K562 (cell line): ENCODE data around the gene C6orf89. TPM values are rescaled to one million over a fixed set of nuclear protein-coding genes. Genes with fewer than 3 reads are reported as not detected.
A peak's percentile ranks its signal among the peaks of the same experiment; 100 is the strongest.

Experiments
- C11orf30 ChIP-seq: fragments of 450-650 bp; IDR thresholded peaks from 2 replicates; pipeline ENCODE4 v1.6.1; 2016; ENCODE audit warnings: low read depth, mild to moderate bottlenecking
- HIVEP1 ChIP-seq: fragments of 250-450 bp; sonication (Bioruptor Pico); IDR thresholded peaks from 2 replicates; pipeline ENCODE4 v1.4.0; 2020; ENCODE audit warnings: mild to moderate bottlenecking
- MYC ChIP-seq, 2 experiments: fragments of 250-450 bp in 1 of 2; sonication (Bioruptor Pico) in 1 of 2; IDR thresholded peaks; 2 replicates each; pipeline versions ENCODE4 v1.5.1 to v1.6.1; 2012 to 2021; ENCODE audit warnings: low read depth in 2 of 2, borderline replicate concordance in 1 of 2, improper control_type of control experiment in 1 of 2, low read length in 1 of 2, mild to moderate bottlenecking in 1 of 2, moderate library complexity in 1 of 2
- NR2C1 ChIP-seq, 2 experiments: fragments of 450-650 bp; IDR thresholded peaks; 2 replicates each; pipeline ENCODE4 v1.6.1; 2017; ENCODE audit warnings: mild to moderate bottlenecking in 2 of 2, antibody characterized with exemption in 1 of 2, inconsistent platforms in 1 of 2, missing compliant biosample characterization in 1 of 2, missing genetic modification characterization in 1 of 2
- NR2F6 ChIP-seq: fragments of 450-650 bp; formaldehyde crosslinking; IDR thresholded peaks from 2 replicates; pipeline ENCODE4 v1.4.0; 2020; ENCODE audit warnings: mild to moderate bottlenecking
- NR3C1 ChIP-seq: sonication (generic); formaldehyde crosslinking; IDR thresholded peaks from 2 replicates; pipeline ENCODE4 v1.8.1; 2022; ENCODE audit warnings: missing genetic modification reagents
- RBM34 ChIP-seq: fragments of 200-400 bp; formaldehyde crosslinking; IDR thresholded peaks from 2 replicates; pipeline ENCODE4 v1.6.1; 2018; ENCODE audit warnings: low read length, borderline replicate concordance; ENCODE audit not compliant: insufficient read depth
- ZBED1 ChIP-seq: IDR thresholded peaks from 2 replicates; pipeline ENCODE4 v1.6.1; 2014
- ZBTB17 ChIP-seq: fragments of 450-650 bp; formaldehyde crosslinking; IDR thresholded peaks from 2 replicates; pipeline ENCODE4 v1.4.0; 2020; ENCODE audit warnings: mild to moderate bottlenecking
- ZNF165 ChIP-seq: fragments of 250-450 bp; sonication (Bioruptor Pico); IDR thresholded peaks from 2 replicates; pipeline ENCODE4 v1.4.0; 2020; ENCODE audit warnings: borderline replicate concordance
- ZNF707 ChIP-seq: fragments of 250-450 bp; sonication (Bioruptor Pico); conservative IDR thresholded peaks from 2 replicates; pipeline ENCODE4 v1.8.0; 2022; ENCODE audit warnings: inconsistent platforms, mild to moderate bottlenecking, moderate library complexity
- polyA plus RNA-seq, 8 experiments: library from polyadenylated mRNA; depleted of rRNA in 4 of 8; stranded (reverse) in 5 of 8; unstranded in 3 of 8; fragments of >200 nt; fragmentation: Nextera tagmentation in 2 of 8; fragmentation: Illumina TruSeq in 1 of 8; extraction: Ambion mirVana in 2 of 8; extraction: Trizol in 1 of 8; gene quantifications; 2 replicates each; pipeline versions ENCODE4 v1.2.1 to v1.2.3, GENCODE V29; 2011 to 2014; ENCODE audit warnings: inconsistent platforms in 1 of 8, missing spikeins in 1 of 8
- total RNA-seq, 7 experiments: library from RNA; depleted of rRNA in 6 of 7; stranded (reverse); fragments of >200 nt in 6 of 7; fragmentation: Illumina TruSeq in 2 of 7; extraction: Trizol in 2 of 7; gene quantifications; 2 replicates each; pipeline versions ENCODE4 v1.2.1 to v1.2.3, GENCODE V29; 2011 to 2021; ENCODE audit warnings: low replicate concordance in 1 of 7
- TF ChIP-seq, protein P1 (sequence below): fragments of 250-450 bp; sonication (Bioruptor Pico); IDR thresholded peaks from 2 replicates; pipeline ENCODE4 v1.4.0; 2020; ENCODE audit warnings: mild to moderate bottlenecking, moderate library complexity
- TF ChIP-seq, protein P2 (sequence below): fragments of 450-650 bp; formaldehyde crosslinking; IDR thresholded peaks from 2 replicates; pipeline ENCODE4 v1.4.0; 2020; ENCODE audit warnings: mild to moderate bottlenecking
- TF ChIP-seq, protein P3 (sequence below): fragments of 450-650 bp; IDR thresholded peaks from 2 replicates; pipeline ENCODE4 v1.6.1; 2017; ENCODE audit warnings: antibody characterized with exemption, mild to moderate bottlenecking
- TF ChIP-seq, protein P4 (sequence below): fragments of 250-450 bp; sonication (Bioruptor Pico); IDR thresholded peaks from 2 replicates; pipeline ENCODE4 v1.5.1; 2021; ENCODE audit warnings: mild to moderate bottlenecking
- TF ChIP-seq, protein P5 (sequence below): sonication (generic); formaldehyde crosslinking; IDR thresholded peaks from 2 replicates; pipeline ENCODE4 v1.4.0; 2020; ENCODE audit warnings: mild to moderate bottlenecking, missing genetic modification reagents

Gene C6orf89
- total and polyA plus RNA-seq, 9 of the 15 experiments (the other 6 are each of a cell fraction or from before 2014, with no cell fraction given) = 35.2 to 111 (median 58.5) TPM

DNA sequence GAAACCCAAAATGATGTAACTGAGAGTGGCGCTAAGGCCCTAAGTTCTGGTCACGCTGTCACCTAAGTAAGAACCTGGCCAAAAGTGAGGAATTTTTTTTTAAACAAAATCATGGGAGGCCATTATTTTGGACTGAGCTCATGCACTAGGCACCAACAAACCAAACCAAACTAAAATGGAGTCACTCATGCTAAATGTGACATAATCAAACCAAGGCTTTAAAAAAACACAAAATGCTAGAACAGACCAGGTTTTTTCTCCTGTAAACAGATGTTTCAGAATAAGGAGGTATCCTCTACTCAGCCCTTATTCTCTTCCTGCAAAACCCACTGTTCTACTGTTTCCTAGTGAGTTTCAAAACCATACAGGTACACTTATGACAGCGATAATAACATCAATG lies 1.1 kb upstream of the C6orf89 start (continued):
- peak; percentile 58; the same call in 1 of the 2 replicates for TF ChIP-seq ZNF707 (CRISPR knock-in tag)
- TF ChIP-seq, protein P1, sequence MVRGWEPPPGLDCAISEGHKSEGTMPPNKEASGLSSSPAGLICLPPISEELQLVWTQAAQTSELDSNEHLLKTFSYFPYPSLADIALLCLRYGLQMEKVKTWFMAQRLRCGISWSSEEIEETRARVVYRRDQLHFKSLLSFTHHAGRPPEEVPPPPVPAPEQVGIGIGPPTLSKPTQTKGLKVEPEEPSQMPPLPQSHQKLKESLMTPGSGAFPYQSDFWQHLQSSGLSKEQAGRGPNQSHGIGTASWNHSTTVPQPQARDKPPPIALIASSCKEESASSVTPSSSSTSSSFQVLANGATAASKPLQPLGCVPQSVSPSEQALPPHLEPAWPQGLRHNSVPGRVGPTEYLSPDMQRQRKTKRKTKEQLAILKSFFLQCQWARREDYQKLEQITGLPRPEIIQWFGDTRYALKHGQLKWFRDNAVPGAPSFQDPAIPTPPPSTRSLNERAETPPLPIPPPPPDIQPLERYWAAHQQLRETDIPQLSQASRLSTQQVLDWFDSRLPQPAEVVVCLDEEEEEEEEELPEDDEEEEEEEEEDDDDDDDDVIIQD = peak; percentile 70; the same call in 1 of the 2 replicates
- TF ChIP-seq MYC (IDR thresholded peaks at IDR 0.05; ENCODE audit: low read depth, low read length) = no peak
- peak; percentile 77; the same call in 1 of the 2 replicates for TF ChIP-seq MYC (CRISPR knock-in tag; IDR thresholded peaks at IDR 0.05; ENCODE audit: borderline replicate concordance, low read depth)
- no peak for TF ChIP-seq NR2F6
- no peak for TF ChIP-seq C11orf30
- TF ChIP-seq, protein P2, sequence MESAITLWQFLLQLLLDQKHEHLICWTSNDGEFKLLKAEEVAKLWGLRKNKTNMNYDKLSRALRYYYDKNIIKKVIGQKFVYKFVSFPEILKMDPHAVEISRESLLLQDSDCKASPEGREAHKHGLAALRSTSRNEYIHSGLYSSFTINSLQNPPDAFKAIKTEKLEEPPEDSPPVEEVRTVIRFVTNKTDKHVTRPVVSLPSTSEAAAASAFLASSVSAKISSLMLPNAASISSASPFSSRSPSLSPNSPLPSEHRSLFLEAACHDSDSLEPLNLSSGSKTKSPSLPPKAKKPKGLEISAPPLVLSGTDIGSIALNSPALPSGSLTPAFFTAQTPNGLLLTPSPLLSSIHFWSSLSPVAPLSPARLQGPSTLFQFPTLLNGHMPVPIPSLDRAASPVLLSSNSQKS (CRISPR knock-in tag) = no peak
- TF ChIP-seq, protein P3, sequence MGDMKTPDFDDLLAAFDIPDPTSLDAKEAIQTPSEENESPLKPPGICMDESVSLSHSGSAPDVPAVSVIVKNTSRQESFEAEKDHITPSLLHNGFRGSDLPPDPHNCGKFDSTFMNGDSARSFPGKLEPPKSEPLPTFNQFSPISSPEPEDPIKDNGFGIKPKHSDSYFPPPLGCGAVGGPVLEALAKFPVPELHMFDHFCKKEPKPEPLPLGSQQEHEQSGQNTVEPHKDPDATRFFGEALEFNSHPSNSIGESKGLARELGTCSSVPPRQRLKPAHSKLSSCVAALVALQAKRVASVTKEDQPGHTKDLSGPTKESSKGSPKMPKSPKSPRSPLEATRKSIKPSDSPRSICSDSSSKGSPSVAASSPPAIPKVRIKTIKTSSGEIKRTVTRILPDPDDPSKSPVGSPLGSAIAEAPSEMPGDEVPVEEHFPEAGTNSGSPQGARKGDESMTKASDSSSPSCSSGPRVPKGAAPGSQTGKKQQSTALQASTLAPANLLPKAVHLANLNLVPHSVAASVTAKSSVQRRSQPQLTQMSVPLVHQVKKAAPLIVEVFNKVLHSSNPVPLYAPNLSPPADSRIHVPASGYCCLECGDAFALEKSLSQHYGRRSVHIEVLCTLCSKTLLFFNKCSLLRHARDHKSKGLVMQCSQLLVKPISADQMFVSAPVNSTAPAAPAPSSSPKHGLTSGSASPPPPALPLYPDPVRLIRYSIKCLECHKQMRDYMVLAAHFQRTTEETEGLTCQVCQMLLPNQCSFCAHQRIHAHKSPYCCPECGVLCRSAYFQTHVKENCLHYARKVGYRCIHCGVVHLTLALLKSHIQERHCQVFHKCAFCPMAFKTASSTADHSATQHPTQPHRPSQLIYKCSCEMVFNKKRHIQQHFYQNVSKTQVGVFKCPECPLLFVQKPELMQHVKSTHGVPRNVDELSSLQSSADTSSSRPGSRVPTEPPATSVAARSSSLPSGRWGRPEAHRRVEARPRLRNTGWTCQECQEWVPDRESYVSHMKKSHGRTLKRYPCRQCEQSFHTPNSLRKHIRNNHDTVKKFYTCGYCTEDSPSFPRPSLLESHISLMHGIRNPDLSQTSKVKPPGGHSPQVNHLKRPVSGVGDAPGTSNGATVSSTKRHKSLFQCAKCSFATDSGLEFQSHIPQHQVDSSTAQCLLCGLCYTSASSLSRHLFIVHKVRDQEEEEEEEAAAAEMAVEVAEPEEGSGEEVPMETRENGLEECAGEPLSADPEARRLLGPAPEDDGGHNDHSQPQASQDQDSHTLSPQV = peak; percentile 99
- no peak for TF ChIP-seq NR2C1 (IDR thresholded peaks at IDR 0.05)
- peak; percentile 89 for TF ChIP-seq NR2C1 (tag; IDR thresholded peaks at IDR 0.05)
- TF ChIP-seq, protein P4, sequence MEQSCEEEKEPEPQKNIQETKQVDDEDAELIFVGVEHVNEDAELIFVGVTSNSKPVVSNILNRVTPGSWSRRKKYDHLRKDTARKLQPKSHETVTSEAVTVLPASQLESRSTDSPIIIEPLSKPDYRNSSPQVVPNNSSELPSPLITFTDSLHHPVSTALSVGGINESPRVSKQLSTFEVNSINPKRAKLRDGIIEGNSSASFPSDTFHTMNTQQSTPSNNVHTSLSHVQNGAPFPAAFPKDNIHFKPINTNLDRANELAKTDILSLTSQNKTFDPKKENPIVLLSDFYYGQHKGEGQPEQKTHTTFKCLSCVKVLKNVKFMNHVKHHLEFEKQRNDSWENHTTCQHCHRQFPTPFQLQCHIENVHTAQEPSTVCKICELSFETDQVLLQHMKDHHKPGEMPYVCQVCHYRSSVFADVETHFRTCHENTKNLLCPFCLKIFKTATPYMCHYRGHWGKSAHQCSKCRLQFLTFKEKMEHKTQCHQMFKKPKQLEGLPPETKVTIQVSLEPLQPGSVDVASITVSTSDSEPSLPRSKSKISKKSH (CRISPR knock-in tag) = peak; percentile 35; the same call in 1 of the 2 replicates
- TF ChIP-seq RBM34 = no peak
- peak; percentile 88 for TF ChIP-seq ZBTB17 (CRISPR knock-in tag)
- TF ChIP-seq, protein P5, sequence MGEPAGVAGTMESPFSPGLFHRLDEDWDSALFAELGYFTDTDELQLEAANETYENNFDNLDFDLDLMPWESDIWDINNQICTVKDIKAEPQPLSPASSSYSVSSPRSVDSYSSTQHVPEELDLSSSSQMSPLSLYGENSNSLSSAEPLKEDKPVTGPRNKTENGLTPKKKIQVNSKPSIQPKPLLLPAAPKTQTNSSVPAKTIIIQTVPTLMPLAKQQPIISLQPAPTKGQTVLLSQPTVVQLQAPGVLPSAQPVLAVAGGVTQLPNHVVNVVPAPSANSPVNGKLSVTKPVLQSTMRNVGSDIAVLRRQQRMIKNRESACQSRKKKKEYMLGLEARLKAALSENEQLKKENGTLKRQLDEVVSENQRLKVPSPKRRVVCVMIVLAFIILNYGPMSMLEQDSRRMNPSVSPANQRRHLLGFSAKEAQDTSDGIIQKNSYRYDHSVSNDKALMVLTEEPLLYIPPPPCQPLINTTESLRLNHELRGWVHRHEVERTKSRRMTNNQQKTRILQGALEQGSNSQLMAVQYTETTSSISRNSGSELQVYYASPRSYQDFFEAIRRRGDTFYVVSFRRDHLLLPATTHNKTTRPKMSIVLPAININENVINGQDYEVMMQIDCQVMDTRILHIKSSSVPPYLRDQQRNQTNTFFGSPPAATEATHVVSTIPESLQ (CRISPR knock-in tag) = no peak
- no peak for TF ChIP-seq ZBED1
- TF ChIP-seq ZNF165 (CRISPR knock-in tag) = no peak
- TF ChIP-seq HIVEP1 (CRISPR knock-in tag) = peak; percentile 86; the same call in 1 of the 2 replicates
- no peak for TF ChIP-seq NR3C1
